HepG2 (cell line): ENCODE measurements around the gene STPG4.

ENCODE experiments used
- ELK4 ChIP-seq: sonication (generic); formaldehyde crosslinking; IDR thresholded peaks from 2 replicates; pipeline ENCODE4 v1.9.0; 2021; ENCODE audit warnings: missing genetic modification reagents, borderline replicate concordance
- HNRNPLL ChIP-seq: fragments of 200-400 bp; formaldehyde crosslinking; IDR thresholded peaks from 2 replicates; pipeline ENCODE4 v1.6.1; 2017; ENCODE audit warnings: mild to moderate bottlenecking, low read depth, low read length; ENCODE audit not compliant: poor library complexity, severe bottlenecking
- IRF2 ChIP-seq: IDR thresholded peaks from 2 replicates; pipeline ENCODE4 v1.6.1; 2018; ENCODE audit warnings: missing genetic modification reagents, missing compliant biosample characterization
- PCBP1 ChIP-seq: fragments of 200-400 bp; formaldehyde crosslinking; IDR thresholded peaks from 2 replicates; pipeline ENCODE4 v1.6.1; 2017; ENCODE audit warnings: mild to moderate bottlenecking, low read depth, low read length, borderline replicate concordance
- RFX5 ChIP-seq: IDR thresholded peaks from 2 replicates; pipeline ENCODE4 v1.6.1; 2011; ENCODE audit warnings: low read depth, low read length, improper control_type of control experiment

GRCh38 chr2:47094511-47095142 lies 60.5 kb downstream of the STPG4 start:
- no peak for TF ChIP-seq HNRNPLL
- no peak for TF ChIP-seq PCBP1
- TF ChIP-seq IRF2 (CRISPR knock-in tag) = no peak
- no peak for TF ChIP-seq ELK4 (CRISPR knock-in tag)
- no peak for TF ChIP-seq RFX5
